Right lobe of liver (tissue), 6 donors: ENCODE measurements around the gene ALK. TPM values are rescaled to one million over a fixed set of nuclear protein-coding genes. Genes with fewer than 3 reads are reported as not detected.

Experiments used
- ATAC-seq, 4 donors: fragments of 200-7000 bp; cut with Tn5 transposase; one replicate each; pipeline ENCODE4 v1.9.1; 2020; ENCODE audit warnings: mild to moderate bottlenecking in 4 of 4, moderate library complexity in 4 of 4
- DNase-seq, 3 donors: peaks; one replicate each; pipeline ENCODE4 v3.0.0-alpha.2; 2020
- H3K27ac ChIP-seq, 3 donors: fragments of 200-600 bp; one replicate each; pipeline ENCODE4 v1.8.0; 2022
- H3K27me3 ChIP-seq, 2 donors: fragments of 200-600 bp; one replicate each; pipeline ENCODE4 v1.8.0; 2022
- H3K36me3 ChIP-seq, 4 donors: fragments of 200-600 bp; sonication (generic) in 1 of 4; one replicate each; pipeline versions ENCODE4 v1.5.1 to v1.8.0; 2017 to 2022; ENCODE audit warnings: control low read depth in 1 of 4
- H3K4me1 ChIP-seq, 4 donors: fragments of 200-600 bp; sonication (generic) in 1 of 4; one replicate each; pipeline versions ENCODE4 v1.5.1 to v1.8.0; 2017 to 2022; ENCODE audit warnings: control low read depth in 1 of 4
- H3K4me3 ChIP-seq, 3 donors: fragments of 200-600 bp; one replicate each; pipeline ENCODE4 v1.8.0; 2022
- H3K9me3 ChIP-seq, 4 donors: fragments of 200-600 bp; sonication (generic) in 1 of 4; one replicate each; pipeline versions ENCODE4 v1.5.1 to v1.8.0; 2017 to 2022; ENCODE audit warnings: control low read depth in 1 of 4
- POLR2A ChIP-seq: fragments of 450-650 bp; IDR thresholded peaks from one replicate; pipeline ENCODE4 v1.6.1; 2017; ENCODE audit warnings: antibody characterized with exemption, mild to moderate bottlenecking
- WGBS: methylation state at CpG from one replicate; pipeline ENCODE4 v1.1.6; 2018; ENCODE audit warnings: low coverage, low lambda C conversion rate; ENCODE audit not compliant: insufficient coverage; ENCODE audit errors: missing lambda C conversion rate; 5-methylcytosine and 5-hydroxymethylcytosine counted together
- intact Hi-C, 2 donors: fragments of 100-400 bp; cut with DNase I; formaldehyde crosslinking; loops; one replicate each; pipeline versions ENCODE4 v1.11.2 to v1.14.1; 2022
- total RNA-seq, 6 experiments: library from RNA; depleted of rRNA in 2 of 6; stranded (reverse); fragments of >200 nt in 2 of 6; fragmentation: NEBNext Ultra II Directional in 3 of 6; extraction: Animal tissue kit (Norgen Biotek cat#: 25700) in 3 of 6; gene quantifications; one replicate each; pipeline versions ENCODE4 v1.1.0 to v1.2.4, GENCODE V29; 2016 to 2023
- TF ChIP-seq, protein P1 (sequence below), 4 donors: fragments of 200-600 bp in 3 of 4; fragments of 450-650 bp in 1 of 4; IDR thresholded peaks; one replicate each; pipeline versions ENCODE4 v1.5.1 to v1.8.0; 2016 to 2022; ENCODE audit warnings: antibody characterized with exemption in 4 of 4, mild to moderate bottlenecking in 2 of 4
- donor health status: DM: no; HTN: yes; CAD: no.
- donor health status: DM: no; HTN: no; CAD: no.
- donor health status: DM: no; HTN: no; CAD: no.
- donor health status: DM: no; HTN: yes; CAD: no.
- donor health status: DM: no; HTN: yes; CAD: no.

Gene ALK
- total RNA-seq, 6 experiments from 2014 or later, result 0.04 to 0.06 TPM; not detected in 4

DNA sequence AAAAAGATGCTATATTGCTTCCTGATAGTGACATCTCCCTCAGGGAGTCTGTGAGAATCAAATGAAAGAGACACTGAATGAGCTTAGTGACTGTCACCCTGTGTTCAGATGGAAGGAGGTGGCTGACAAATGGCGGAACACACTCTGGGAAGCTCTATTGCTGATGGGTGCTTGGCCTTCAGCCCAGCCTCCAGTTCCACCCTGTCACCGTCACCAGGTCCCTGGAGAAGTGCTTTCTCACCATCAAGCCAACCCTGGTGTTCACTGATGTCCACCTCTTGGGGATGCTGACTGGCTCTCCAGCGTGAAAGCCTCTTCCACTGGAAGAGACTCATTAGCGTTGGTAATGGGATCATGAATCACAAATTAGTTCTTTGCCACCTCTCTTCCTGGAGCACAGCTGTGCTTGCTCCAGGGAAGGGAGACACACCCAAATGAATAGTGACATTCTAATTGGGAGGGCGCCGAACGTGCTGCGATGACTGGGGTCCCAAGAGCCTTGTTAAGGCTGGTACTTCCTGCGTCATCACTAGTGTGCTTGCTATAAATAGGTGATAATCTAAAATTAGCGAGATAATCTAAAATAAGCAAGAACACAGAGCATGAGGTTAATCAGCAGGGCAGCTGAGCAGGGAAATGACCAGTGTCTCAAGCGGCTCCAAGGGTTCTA, 652.2 kb downstream of the ALK start:
- TF ChIP-seq POLR2A, result no peak
- TF ChIP-seq, protein P1, sequence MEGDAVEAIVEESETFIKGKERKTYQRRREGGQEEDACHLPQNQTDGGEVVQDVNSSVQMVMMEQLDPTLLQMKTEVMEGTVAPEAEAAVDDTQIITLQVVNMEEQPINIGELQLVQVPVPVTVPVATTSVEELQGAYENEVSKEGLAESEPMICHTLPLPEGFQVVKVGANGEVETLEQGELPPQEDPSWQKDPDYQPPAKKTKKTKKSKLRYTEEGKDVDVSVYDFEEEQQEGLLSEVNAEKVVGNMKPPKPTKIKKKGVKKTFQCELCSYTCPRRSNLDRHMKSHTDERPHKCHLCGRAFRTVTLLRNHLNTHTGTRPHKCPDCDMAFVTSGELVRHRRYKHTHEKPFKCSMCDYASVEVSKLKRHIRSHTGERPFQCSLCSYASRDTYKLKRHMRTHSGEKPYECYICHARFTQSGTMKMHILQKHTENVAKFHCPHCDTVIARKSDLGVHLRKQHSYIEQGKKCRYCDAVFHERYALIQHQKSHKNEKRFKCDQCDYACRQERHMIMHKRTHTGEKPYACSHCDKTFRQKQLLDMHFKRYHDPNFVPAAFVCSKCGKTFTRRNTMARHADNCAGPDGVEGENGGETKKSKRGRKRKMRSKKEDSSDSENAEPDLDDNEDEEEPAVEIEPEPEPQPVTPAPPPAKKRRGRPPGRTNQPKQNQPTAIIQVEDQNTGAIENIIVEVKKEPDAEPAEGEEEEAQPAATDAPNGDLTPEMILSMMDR (IDR thresholded peaks at IDR 0.05), result no peak
- intact Hi-C loops, result no loop called here

DNA sequence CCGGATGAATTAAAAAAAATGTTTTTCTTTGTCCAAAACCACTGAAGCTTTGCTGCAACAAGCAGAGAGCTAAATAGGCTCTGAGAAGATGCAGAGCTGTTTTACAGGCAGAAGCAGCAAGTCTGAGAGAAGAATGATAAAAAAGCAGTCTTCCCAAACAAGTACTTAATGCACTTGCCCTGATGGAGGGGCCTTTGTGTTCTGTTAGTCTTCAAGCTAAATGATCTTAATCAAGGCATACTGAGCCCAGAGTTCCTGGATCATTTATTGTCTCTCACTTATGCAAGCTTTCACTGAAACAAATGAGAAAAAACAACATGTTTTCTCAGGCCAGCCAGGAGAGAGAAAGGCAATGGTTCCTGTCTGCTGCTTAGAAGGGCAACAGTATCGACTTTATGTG, 653.7 kb downstream of the ALK start:
- TF ChIP-seq, protein P1 (IDR thresholded peaks at IDR 0.05), result no peak
- no peak for TF ChIP-seq POLR2A
- no peaks in the 10 kb centered on the region for H3K4me1 ChIP-seq
- ATAC-seq (no peak), DNase-seq (no peak)
- no peaks in the 10 kb centered on the region for H3K36me3 ChIP-seq
- H3K27ac ChIP-seq, result no peak overlapping the region
- intact Hi-C loops, result no loop called here
- H3K4me3 ChIP-seq, result no peak overlapping the region
- no peaks in the 10 kb centered on the region for H3K9me3 ChIP-seq
- H3K27me3 ChIP-seq, result no peaks in the 10 kb centered on the region
- WGBS, result 15% methylated on average over 2 of the region's 2 CpGs

More for the DNA sequence above, 652.2 kb downstream of the ALK start:
- no peaks in the 10 kb centered on the region for H3K9me3 ChIP-seq
- WGBS, result 61% methylated on average over 7 of the region's 11 CpGs
- no peaks in the 10 kb centered on the region for H3K27me3 ChIP-seq
- DNase-seq (no peak), ATAC-seq (no peak)
- no peak overlapping the region for H3K27ac ChIP-seq
- no peaks in the 10 kb centered on the region for H3K36me3 ChIP-seq
- H3K4me1 ChIP-seq, result no peaks in the 10 kb centered on the region
- no peak overlapping the region for H3K4me3 ChIP-seq

DNA sequence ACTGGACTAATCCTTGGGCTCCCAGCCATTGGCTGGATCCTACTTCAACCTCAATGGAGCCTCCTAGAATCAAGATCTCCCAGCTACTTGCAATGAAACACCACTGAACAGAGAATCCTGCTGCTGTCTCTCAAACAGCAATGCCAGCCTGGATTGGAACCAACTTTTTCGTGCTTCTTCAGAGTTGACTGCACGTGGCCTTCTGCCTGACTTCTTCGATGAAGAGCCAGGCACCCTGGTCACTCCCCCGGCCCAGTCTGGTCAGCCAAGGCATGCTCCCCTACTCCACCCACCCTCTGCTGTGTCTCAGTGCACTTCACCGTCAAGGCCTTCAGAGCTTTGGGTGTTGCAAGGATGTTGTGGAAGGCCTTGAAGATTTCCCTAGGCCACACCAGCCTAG, 657.5 kb downstream of the ALK start:
- WGBS, result 98% methylated on average over 5 of the region's 5 CpGs
- H3K9me3 ChIP-seq, result no peaks in the 10 kb centered on the region
- H3K27me3 ChIP-seq, result no peaks in the 10 kb centered on the region
- intact Hi-C loops, result no loop called here
- DNase-seq, result no peak
- H3K27ac ChIP-seq, result no peak overlapping the region
- H3K36me3 ChIP-seq, result no peaks in the 10 kb centered on the region
- no peaks in the 10 kb centered on the region for H3K4me1 ChIP-seq
- no peak overlapping the region for H3K4me3 ChIP-seq
- ATAC-seq, result no peak
- TF ChIP-seq, protein P1 (IDR thresholded peaks at IDR 0.05), result no peak
- no peak for TF ChIP-seq POLR2A

DNA sequence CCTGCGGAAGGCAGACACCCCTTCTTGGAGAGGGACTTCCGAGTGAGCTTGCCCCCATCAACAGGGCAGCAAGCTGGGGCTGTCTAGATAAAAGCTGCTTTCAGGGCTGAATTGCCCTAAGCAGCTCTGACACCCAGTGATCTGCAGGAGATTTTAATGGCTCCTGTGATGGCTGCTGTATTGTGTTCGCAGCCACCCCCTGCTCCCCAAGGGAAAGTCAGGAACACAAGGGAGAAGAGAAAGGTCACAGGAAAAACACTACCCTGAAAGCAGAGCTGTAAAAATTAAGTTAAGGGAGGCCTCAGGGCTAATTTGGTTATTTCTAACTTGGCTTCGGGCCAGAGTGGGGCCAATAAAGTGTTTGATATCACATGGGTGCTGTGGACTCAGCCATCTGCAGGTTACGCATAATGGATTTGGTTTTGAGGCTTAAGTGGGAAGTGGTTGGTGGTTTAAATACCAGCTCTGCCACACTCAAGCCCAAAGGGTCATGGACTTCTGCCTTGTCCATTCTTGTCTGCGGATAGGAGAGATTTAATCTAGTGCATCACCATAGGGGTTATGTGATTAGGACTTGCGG, 658.6 kb downstream of the ALK start:
- no peaks in the 10 kb centered on the region for H3K27me3 ChIP-seq
- WGBS, result 72% methylated on average over 4 of the region's 7 CpGs
- intact Hi-C loops, result no loop called here
- H3K9me3 ChIP-seq, result no peaks in the 10 kb centered on the region
- H3K27ac ChIP-seq, result no peak overlapping the region
- no peaks in the 10 kb centered on the region for H3K4me1 ChIP-seq
- H3K4me3 ChIP-seq, result no peak overlapping the region
- no peaks in the 10 kb centered on the region for H3K36me3 ChIP-seq
- no peak for TF ChIP-seq POLR2A
- TF ChIP-seq, protein P1 (IDR thresholded peaks at IDR 0.05), result no peak
- ATAC-seq (no peak), DNase-seq (no peak)
